ENCODE results near the gene PIK3AP1. TPM values are rescaled to one million over a fixed set of nuclear protein-coding genes. Genes with fewer than 3 reads are reported as not detected.
A peak's percentile ranks its signal among the peaks of the same experiment; 100 is the strongest.

The PIK3AP1 gene
- total RNA-seq, 4 donors from 2014 or later, result 4.7 to 16.6 (median 8.8) TPM

DNA sequence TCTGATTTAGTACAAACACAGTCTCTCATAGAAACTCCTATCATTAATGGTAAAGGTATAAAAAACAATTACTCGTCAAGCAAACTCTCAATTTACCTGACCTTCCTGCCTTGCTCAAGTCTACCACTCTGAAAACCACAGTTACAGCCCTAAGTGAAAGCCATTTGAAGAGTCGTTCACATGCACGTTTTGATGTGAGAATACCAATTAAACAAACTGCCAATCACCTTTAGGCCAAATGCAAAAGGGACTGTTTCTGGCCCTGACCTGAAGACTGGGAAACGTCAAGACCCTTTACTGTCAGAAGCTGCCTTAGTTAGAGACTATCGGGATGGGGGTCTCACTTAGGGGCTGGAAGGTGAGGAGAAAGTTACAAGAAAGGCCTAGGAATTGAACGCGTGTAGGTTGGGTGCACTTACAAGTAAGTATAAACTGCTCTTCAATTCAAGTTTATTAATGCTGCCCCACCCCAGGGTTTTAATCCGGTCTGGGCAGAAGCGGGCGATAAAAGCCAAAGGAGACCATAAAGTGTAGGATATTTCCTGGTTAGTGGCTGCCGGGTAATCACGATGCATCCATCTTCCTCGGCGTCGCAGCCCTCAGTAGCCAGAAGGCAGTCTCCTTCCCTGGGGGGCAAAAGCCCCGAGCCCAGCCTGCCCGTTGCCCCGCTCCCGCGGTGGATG lies 134.4 kb downstream of the PIK3AP1 start:
- no peaks in the 10 kb centered on the region for H3K36me3 ChIP-seq
- no peaks in the 10 kb centered on the region for H3K9me3 ChIP-seq
- H3K27me3 ChIP-seq, result no peaks in the 10 kb centered on the region
- DNase-seq (ENCODE audit: extremely low spot score), result no peak
- no peak for TF ChIP-seq POLR2A (IDR thresholded peaks at IDR 0.05; ENCODE audit: low read depth)
- TF ChIP-seq EP300 (IDR thresholded peaks at IDR 0.05), result no peak
- no peak for TF ChIP-seq POLR2AphosphoS5 (IDR thresholded peaks at IDR 0.05)
- no peak for TF ChIP-seq CTCF (IDR thresholded peaks at IDR 0.05)
- WGBS, result 3% methylated on average over 10 of the region's 20 CpGs
- intact Hi-C loops (cut with DNase I), result loop anchor here (10.0 kb wide), 1 partner anchor 249 kb away; the partner anchor contains the start of gene LCOR
- H3K27ac ChIP-seq (replicated peaks in 1 of 4), result peak overlapping the region; percentile 97 to 100 (median 98)
- peaks cover 47 to 70% (median 62%) of the 10 kb centered on the region in 4 donors for H3K4me1 ChIP-seq
- H3K4me3 ChIP-seq, result peak overlapping the region; percentile 90 to 98 (median 96)

DNA sequence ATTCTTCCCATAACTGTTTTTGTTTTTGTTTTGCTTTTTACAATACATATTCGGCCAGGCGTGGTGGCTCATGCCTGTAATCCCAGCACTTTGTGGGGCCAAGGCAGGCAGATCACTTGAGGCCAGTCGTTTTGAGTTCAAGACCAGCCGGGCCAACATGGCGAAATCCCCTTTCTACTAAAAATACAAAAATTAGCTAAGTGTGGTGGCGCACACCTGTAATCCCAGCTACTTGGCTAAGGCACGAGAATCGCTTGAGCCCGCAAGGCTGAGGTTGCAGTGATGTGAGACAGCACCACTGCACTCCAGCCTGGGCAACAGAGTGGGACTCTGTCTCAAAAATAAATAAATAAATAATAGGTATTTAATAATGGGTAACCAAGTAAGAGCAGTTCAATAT lies 135.8 kb downstream of the PIK3AP1 start:
- H3K9me3 ChIP-seq, result no peaks in the 10 kb centered on the region
- WGBS, result 95% methylated on average over 9 of the region's 9 CpGs
- no peak for DNase-seq (ENCODE audit: extremely low spot score)
- no peak overlapping the region for H3K27ac ChIP-seq (replicated peaks in 1 of 4)
- peaks cover 54 to 84% (median 72%) of the 10 kb centered on the region in 4 donors for H3K4me1 ChIP-seq
- no peak overlapping the region for H3K4me3 ChIP-seq
- no peaks in the 10 kb centered on the region for H3K27me3 ChIP-seq
- no peak for TF ChIP-seq POLR2AphosphoS5 (IDR thresholded peaks at IDR 0.05)
- TF ChIP-seq CTCF (IDR thresholded peaks at IDR 0.05), result no peak
- TF ChIP-seq EP300 (IDR thresholded peaks at IDR 0.05), result no peak
- TF ChIP-seq POLR2A (IDR thresholded peaks at IDR 0.05; ENCODE audit: low read depth), result no peak
- intact Hi-C loops (cut with DNase I), result loop anchor here (10.0 kb wide), 1 partner anchor 250 kb away; the partner anchor contains the start of gene LCOR
- no peaks in the 10 kb centered on the region for H3K36me3 ChIP-seq

- TF ChIP-seq CTCF (IDR thresholded peaks at IDR 0.05), result no peak
- TF ChIP-seq EP300 (IDR thresholded peaks at IDR 0.05), result no peak
- TF ChIP-seq POLR2A (IDR thresholded peaks at IDR 0.05; ENCODE audit: low read depth), result no peak
- no peak for TF ChIP-seq POLR2AphosphoS5 (IDR thresholded peaks at IDR 0.05)
- intact Hi-C loops (cut with DNase I), result loop anchor here (10.0 kb wide), 1 partner anchor 251 kb away; the partner anchor contains the start of gene LCOR
Observed at GRCh38 chr10:96584035-96584434, 136.3 kb downstream of the PIK3AP1 start.

DNA sequence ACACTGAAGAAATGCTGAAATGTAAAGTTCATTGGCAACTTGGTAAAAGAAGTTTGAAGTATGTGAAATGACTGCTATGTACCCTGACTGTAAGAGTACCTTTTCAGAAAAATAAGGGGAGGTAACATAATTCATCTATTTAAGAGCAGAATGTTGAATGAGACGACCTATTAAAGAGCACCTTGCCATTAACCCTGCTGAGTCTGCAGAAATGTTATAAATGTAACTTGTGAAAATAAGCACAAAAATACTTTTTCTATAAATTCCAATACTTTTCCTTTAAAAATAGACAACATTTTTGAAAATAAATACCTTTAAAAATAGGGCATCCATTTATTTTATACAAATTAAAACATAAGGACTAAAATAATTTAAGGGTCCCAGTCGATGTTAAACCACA lies 141.2 kb downstream of the PIK3AP1 start:
- intact Hi-C loops (cut with DNase I), result no loop called here
- WGBS, result 78% methylated on average over 2 of the region's 2 CpGs
- Histone ChIP-seq H3K4me1 (peaks cover 33 to 85% (median 75%) of the 10 kb centered on the region in 4 donors), H3K27ac (replicated peaks in 1 of 4) (peak overlapping the region in 1 of 4 donors; percentile 15), H3K9me3 (no peaks in the 10 kb centered on the region), H3K36me3 (peaks cover 0 to 7% (median 3%) of the 10 kb centered on the region in 4 donors), H3K4me3 (no peak overlapping the region), H3K27me3 (no peaks in the 10 kb centered on the region)
- TF ChIP-seq POLR2A (IDR thresholded peaks at IDR 0.05; ENCODE audit: low read depth) (no peak), CTCF (IDR thresholded peaks at IDR 0.05) (no peak), POLR2AphosphoS5 (IDR thresholded peaks at IDR 0.05) (no peak), EP300 (IDR thresholded peaks at IDR 0.05) (no peak)
- DNase-seq (ENCODE audit: extremely low spot score), result no peak

More at GRCh38 chr10:96584035-96584434, 136.3 kb downstream of the PIK3AP1 start:
- DNase-seq (ENCODE audit: extremely low spot score), result no peak
- H3K4me1 ChIP-seq, result peaks cover 57 to 85% (median 77%) of the 10 kb centered on the region in 4 donors
- no peaks in the 10 kb centered on the region for H3K36me3 ChIP-seq
- no peaks in the 10 kb centered on the region for H3K27me3 ChIP-seq
- no peak overlapping the region for H3K4me3 ChIP-seq
- no peak overlapping the region for H3K27ac ChIP-seq (replicated peaks in 1 of 4)
- WGBS, result 57% methylated on average over 1 of the region's 1 CpG
- no peaks in the 10 kb centered on the region for H3K9me3 ChIP-seq
